GM19452 (cell line): Measurements from ENCODE around the gene GNAQ.

ENCODE experiments used
- ATAC-seq: cut with Tn5 transposase; IDR thresholded peaks from one replicate; pipeline ENCODE4 v1.9.1; 2021; ENCODE audit not compliant: unreplicated experiment

Gene GNAQ

DNA sequence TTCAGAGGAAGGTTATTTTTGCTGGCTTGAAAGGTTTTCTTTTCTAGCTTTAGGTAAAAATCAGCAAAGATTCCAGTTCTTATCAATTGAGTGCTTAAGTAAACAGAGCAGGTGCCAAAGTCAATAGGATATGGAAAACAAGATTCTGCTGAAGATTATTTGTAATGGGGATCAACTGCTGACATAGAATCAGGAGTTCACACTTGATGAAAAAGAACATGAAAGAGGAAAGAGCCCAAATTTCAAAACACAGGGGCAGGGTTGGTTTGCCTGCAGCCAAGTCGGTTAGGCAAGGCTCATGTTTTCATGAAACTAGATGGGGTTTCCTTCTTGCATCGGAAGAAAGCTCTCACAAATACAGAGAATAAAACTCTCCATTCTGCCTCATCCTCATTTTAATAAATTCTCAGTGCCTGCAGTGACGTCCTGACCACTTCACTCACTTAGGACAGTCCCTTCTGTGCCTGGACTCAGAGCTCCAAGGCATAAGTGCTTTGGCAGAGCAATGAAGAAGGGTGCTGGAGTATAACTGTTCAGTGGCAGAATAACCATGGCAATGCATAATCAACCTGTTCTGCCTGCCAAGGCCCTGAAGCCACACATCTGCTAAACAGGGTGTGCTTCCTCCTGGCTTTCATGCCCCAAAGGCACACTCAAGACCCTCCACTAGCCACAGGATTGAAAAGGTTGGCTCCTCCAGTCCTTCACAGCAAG is 179.6 kb downstream of the GNAQ start:
- no peak for ATAC-seq

DNA sequence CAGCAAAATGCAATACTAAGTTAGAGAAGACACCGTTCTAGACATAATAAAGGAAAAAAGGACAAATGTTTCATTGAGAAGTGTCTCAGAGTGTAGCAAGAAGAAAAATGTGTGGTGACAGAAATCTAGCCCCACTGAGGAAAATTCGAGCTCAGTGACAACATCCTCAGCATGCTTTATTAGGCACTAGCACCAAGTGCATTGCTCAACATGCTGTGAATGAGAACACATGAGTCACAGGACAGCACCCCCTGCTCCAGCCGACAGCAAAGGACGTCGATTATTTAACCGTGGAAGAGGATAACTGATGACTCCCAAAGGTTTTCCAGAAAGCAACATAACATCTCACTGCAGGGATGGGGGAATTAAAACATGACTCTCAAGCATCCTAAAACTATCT is 182.7 kb downstream of the GNAQ start:
- no peak for ATAC-seq

DNA sequence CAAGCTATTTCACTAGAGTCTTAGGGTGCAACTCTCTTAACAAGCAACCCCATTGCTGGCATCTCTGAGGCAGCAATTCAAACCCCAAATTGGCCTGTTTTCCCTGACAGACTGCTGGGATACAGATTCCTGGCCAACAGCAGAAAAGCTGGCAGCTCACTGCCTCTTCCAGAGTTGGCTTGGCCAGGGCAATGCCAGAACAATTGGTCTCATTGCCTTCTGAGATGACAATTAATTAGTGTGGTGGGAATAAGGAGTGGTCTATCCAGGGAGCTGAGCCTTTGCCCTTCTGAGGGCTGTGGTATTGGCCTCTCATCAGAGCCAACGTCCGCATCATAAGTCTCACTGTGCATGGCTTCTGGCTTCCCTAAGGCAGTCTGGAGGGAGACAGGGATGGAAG is 183.2 kb downstream of the GNAQ start:
- no peak for ATAC-seq

DNA sequence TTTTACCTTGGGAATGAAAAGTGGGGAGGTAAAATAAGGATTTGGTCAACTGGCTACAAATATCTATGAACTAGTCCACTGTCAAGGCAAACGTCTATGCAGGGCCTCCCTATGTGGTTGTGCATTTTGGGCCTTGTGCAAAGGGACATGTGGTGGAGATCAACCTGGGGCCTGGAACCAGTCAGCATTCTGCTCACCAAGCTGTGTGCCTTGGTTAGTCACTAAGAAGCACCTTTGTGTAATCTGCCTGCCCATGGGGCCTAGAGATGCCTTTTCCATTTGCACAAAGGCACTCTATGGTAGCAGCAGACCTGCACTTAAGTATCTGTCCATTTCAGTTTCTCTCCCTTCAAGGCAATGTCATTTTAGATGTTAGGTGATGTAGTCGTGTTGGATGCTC is 184.0 kb downstream of the GNAQ start:
- ATAC-seq, result no peak

DNA sequence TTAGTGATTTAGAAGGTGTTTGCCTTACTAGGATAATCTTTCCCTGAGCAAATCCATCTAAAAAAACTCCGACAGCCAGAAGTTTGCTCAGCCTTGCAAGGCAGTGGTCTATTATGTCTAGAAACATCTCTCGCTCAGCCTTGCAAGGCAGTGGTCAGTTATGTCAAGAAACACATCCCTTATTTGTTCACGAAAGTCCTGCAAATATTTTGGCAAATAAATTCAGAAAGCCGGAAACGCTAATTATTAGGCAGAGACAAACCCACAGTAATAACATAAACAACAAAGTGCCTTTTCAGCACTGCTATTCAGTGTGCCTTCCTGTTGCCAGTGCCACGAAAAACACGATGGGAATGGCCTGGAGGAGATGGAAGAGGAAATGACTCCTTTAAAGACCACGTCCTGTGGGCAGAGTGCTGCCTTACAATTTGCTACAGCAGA is 184.5 kb downstream of the GNAQ start:
- ATAC-seq, result no peak

DNA sequence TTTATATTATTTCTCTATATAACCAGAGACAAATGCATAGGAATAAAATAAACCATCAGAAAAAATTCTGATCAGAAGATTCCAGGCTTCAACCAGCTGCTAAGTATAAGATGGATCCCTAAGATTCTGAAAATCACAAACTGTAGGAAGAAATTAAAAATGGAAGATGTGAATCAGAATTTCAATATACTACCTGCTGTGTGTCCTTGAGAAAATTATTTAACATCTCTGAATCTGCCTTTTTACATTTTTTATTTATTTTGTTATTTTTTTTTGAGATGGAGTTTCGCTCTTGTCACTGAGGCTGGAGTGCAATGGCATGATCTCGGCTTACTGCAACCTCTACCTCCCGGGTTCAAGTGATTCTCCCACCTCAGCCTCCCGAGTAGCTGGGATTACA is 187.2 kb downstream of the GNAQ start:
- ATAC-seq, result no peak

DNA sequence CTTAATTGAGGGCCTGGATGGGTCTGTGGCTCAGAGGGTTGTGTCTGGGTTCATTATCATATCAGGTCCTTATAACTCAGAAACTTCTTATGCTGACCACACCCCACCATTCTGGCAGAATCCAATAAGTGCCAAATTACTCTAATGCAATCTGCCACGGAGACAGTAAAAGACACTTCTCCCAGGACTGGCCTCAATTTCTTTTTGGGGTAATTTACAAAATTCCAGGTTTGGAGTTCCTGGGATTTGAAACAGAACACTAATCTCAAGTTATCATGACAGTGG is 187.8 kb downstream of the GNAQ start:
- no peak for ATAC-seq

DNA sequence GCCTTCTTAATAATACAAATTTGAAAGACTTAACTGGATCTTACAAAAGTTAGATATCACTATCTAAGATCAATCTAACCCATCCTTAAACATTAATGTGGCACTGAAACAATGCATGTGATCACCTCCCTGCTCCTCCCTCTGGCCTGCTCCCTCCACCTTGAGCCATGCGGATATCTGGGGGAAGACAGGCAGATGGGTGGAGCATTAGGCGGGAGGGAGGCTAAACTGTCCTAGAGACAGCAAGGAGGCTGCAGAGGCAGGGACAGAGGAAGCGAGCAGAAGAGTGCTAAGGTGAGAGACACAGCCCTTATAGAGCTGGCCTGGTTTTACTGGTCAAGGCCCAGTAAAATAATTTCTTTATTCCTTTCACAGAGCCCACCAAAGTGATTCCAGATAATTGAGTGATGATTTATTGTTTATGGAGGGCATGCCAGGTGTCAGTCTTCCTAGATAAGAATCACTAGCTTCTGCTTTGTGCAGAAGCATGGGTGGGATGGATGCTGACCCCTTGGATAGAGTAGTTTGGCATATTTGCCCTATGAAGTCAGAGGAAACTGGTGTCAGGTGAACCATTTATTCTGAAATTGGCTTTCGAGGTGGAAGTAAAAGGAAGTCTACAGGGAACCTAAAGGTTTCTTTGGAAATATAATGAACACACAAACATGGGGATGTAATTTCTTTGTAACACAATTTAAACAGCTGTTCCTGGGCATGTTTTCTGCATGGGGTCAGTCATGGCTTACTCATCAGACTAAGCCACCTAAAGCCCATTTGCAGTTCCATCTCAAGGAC is 188.3 kb downstream of the GNAQ start:
- no peak for ATAC-seq

DNA sequence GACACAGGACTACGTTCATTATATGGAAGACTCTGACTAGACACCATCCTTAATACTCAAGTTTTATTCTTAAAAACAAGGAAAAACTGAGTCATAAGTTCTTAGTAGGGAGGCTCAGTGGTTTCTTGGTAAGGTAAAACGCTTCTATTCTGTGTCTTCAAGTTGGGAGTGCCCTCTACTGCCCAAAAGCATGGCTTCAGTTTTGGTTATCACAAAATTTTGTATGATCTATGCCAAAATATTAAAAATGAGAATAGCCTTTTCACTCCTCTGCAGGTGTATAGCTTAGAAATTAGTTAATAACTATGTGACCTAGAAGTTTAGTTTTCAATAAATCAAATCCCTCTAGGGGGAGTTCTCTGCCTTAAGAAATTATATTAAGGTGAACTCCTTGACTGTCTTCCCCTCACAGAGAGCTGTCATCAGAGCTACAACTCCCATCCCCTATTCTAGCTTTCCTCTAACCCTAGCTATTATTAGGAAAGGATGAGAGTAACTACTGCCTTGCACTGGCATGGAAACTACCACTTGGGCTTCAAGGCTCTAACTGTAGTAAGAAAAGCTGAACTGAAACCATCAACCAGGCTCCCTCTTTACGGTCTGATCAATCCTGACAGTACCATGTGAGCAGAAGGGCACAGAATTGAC is 189.7 kb downstream of the GNAQ start:
- no peak for ATAC-seq

DNA sequence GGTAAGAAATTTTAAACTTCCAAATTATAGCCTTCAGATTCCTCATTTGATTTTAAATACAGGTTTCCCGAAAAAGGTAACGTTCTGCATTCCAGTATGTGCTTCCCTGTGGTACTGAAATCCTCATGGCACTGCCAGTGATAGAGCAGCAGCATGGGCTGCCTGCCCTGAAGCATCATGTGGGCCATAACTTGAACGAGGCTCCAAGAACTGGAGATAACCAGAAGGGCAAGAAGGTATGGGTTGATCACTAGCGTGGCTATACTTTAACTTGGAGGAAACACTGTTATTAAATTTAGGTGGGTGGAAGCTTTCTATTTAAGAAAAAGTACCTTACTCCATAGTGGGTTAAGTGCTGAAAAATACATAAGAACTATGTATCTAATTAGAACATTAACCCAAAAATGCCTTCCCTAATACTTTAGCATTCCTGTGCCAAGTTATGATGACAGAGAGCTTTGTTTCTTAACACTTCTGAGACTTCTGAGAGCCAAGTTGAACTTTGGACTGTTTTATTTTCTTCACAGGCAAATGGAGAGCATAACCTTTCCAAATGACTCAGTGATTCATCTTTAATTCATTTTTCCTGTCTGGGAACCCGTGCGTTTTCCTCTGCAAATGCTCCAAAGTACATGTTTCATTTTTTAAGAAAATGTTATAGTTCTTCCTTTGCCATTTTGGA is 192.0 kb downstream of the GNAQ start:
- no peak for ATAC-seq

DNA sequence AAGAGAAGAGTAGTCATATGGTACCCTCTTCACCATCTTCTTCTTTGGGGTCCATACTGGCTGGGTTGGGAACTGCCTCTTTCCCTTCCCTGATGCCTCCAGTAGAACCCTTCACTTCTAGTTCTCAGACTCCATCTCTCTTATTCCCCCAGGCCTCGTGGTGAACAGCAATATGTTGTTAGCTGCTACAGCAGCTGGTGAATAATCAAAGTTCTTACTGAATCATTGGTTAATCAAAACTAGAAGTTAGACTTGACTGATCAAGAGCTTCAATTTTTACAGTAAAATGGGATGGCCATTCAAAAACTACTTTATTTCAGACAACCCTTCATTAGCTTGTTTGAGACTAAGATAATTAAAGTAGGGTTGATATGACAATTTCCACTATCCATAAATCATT is 192.6 kb downstream of the GNAQ start:
- no peak for ATAC-seq

DNA sequence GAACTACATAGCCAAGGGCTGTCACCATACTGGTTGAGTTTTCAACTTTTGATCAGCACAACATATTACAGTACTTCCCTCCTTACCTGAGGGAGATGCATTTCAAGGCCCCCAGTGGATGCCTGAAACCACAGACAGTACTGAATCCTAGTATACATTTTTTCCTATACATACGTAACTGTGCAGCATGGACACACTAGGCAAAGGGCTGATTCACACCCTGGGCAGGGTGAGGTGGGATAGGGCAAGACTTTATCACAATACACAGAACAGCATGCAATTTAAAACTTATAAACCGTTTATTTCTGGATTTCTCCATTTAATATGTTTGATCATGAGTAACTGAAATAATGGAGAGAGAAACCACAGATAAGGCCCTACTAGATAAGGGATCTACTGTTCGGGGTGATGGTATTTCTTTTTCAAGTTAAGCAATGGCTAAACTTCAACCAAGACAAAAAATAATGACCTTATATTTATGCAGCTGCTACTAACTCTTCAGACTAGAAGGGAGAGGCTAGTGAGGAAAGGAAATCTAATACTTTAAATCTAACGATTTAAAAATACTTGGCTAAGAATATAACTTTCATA is 196.6 kb downstream of the GNAQ start:
- ATAC-seq, result no peak

DNA sequence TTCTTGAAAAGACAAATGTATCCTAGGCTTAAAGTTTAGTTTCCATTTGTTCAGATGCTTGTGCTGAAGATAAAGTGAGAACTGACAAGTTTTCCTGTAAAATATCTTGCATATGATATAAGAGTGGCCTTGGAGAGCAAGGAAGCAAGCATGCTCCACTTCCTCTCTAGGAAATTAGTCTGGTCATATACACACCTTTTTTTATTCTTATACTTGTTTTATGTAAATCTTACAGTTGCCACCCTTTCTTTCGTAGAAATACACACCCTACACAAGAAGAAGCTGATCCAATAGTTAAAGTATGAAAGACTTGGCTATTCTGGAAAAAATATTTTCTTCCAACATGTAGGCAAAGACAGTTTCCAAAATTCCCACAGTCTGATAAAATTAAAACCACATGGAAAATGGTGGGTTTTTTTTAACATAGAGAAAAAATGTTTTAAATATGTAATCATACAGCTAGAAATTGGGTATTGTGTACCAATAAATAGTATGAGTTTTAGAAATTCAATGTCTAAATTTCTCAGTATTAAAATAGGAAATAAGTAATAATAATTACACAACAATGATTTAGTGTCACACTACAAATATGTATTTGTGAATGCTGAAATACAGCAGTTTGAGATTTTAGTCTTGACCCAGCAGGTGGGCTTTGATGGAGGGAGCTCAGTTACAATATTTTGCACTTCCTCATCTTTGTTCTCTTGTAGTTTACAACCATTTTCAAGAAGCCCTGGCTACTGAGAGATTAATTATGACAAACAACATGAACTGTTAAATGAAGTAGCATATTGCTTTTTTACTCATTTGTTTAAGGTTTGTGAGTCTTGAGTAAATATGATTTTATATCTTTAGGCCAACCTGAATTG is 197.8 kb downstream of the GNAQ start:
- no peak for ATAC-seq

DNA sequence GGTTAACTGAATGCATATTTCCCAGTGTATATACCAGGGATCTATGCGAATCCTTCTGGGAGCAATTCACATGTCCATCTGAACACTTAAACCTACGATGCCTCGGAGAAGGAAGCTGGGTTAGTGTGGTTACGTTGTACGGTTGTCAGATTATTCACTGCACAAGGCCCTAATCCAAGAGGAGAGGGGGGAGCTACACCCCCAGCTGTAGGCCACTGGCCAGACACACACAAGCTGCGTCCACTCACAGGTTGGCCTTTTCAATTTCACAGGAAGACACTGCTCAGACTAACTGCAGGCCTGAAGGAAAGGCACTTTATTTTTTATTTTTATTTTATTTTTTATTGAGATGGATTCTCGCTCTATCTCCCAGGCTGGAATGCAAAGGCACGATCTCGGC is 199.0 kb downstream of the GNAQ start:
- ATAC-seq, result no peak

DNA sequence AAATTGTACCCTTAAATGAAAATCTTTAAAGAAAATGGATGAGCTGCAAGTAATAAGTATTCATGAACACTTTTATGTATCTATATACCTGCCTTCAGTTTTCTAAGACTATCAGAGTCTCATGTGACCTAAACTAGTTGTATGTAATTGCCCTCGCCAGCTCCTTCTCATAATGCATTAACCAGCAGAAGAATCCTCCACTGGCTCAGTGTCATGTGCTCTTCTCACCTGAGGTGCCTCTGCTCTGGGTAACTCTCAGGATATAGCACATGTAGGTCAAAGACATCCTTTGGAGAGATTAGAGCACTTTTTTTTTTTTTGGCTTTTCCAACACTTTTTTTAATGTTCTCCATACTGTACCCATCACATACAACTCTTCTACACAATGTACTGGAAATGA is 199.8 kb downstream of the GNAQ start:
- no peak for ATAC-seq

DNA sequence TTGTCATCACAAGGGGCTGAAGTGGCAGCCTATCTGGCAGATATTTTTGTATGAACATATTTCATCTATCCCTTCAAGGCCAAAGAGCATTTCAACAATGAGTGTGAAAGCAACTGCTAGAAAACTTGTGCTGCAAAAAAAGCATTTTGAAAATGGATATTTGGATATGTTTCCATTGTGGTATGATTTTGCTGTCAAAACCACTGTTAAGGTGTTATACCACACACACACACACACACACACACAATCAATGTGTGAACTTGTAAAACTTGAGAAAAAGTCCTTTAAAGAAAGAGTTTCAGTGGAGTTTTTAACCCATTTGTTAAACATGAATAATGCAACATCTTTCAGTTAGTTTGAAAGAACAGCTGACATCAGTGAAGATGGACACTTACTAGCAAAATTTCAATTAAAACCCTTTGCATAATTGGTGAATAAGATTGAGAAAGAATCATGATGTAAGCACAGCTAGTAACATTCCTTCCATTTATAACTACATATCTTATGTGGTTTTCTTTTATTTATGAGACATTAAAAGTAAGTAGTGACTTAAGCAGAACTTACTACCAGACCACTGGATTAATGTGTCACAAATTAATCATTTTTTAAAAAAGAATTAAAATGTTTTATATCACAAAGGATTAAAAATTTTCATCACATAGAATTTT is 200.9 kb downstream of the GNAQ start:
- ATAC-seq, result no peak

DNA sequence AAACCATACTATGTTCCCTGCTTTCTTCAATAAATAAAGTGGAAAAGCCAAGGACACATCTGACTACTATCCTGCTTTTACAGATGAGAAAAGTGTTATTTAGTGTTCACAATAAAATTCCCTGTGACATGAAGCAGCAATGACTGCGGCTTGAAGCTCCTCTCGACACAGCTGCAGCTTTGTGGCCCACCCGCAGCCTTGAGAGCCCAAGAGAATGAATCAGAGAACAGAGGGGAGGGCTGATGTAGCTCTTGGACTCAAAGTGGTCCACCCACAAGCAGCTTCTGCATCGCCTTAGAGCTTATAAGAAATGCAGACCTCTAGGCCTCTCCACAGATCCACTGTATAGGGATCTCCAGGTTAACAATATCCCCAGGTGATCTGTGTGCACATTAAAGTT is 202.2 kb downstream of the GNAQ start:
- no peak for ATAC-seq

DNA sequence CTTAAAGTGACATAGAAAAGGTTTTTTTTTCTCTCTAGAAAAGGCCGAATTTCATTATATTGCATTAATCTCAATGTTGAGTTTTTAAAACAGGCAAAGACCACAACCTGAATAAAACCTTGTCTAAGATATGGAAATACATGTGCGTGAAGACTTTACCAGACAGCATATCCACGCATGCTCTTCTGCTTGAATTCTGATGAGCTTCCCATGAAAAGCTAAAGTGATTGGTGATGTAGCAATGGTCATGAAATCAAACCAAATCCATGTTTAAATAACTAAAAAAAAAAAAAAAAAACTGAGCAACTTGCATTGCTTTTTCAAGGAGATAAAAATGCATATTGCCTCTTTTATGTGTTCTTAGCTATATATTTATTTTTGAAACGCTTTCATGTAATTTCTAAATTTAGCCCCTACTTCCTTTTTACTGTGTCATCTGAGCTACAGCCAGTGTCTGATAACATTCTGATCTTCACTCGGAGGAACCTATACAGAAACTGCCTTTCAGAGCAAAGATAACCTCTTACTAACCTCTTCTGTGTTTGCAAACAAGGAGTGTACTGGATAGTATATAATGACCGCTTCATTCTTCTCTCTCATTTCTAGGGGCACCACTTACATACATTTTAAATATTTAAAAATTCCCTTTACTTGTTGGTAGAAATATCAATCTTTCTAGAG is 204.4 kb downstream of the GNAQ start:
- ATAC-seq, result no peak

DNA sequence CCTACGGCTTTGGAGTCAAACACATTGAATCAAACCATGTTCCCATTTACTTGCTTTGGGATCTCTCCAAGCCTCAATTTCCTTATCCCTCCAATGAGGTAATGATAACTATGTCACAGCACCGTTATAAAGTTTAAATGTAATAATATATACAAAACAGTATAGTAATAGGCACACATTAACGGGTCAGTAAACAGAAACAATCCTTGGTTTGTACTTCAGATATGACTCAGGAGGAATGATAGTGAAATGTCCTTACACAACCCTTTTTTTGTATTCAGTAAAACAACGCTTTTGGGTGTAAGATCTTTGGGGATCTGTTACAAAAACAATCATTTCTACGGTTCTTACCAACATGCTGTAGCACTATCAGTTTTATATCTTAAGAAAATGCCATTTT is 205.0 kb downstream of the GNAQ start:
- no peak for ATAC-seq
